H1 (cell line): ENCODE data around the gene INTS6. TPM values are rescaled to one million over a fixed set of nuclear protein-coding genes. Genes with fewer than 3 reads are reported as not detected.

Source experiments
- CTCF ChIA-PET: fragments of 300-600 bp; sonication (Branson Sonifier 250); formaldehyde crosslinking; loops from one replicate; lab custom pipeline; 2021; ENCODE audit not compliant: partially characterized antibody; lab: Charles Lee
- POLR2A ChIA-PET: fragments of 300-600 bp; sonication (Branson Sonifier 250); formaldehyde crosslinking; loops from one replicate; lab custom pipeline; 2021; ENCODE audit warnings: inconsistent platforms; ENCODE audit not compliant: partially characterized antibody; lab: Charles Lee
- DNase-seq, 2 experiments: peaks; one replicate each; pipeline versions ENCODE4 v3.0.0 to v3.0.0-alpha.2; 2010 to 2022; ENCODE audit warnings: low spot score in 2 of 2, low read depth in 1 of 2, mixed read lengths in 1 of 2
- FAIRE-seq: peaks from 2 replicates; lab custom pipeline; 2011; peaks lifted over from hg19 to GRCh38; lab: Jason Lieb, UNC
- H2AFZ ChIP-seq: 2 replicates; pipeline ENCODE4 v1.8.1; 2012; ENCODE audit warnings: low read length, inconsistent platforms
- H2AK5ac ChIP-seq: 2 replicates; pipeline ENCODE4 v1.6.1; 2013; ENCODE audit warnings: low read depth, low read length
- H2BK120ac ChIP-seq: replicated peaks from 2 replicates; pipeline ENCODE3; 2013; ENCODE audit warnings: low read depth, low read length, inconsistent platforms
- H2BK12ac ChIP-seq: 2 replicates; pipeline ENCODE4 v1.6.1; 2013; ENCODE audit warnings: low read depth, low read length
- H2BK15ac ChIP-seq: 2 replicates; pipeline ENCODE4 v1.6.1; 2013; ENCODE audit warnings: low read length
- H2BK20ac ChIP-seq: 2 replicates; pipeline ENCODE4 v1.6.1; 2013; ENCODE audit warnings: low read length
- H2BK5ac ChIP-seq: 2 replicates; pipeline ENCODE4 v1.6.1; 2013; ENCODE audit warnings: low read depth, low read length
- H3K14ac ChIP-seq: 2 replicates; pipeline ENCODE4 v1.6.1; 2013; ENCODE audit warnings: inconsistent platforms; ENCODE audit not compliant: insufficient read length
- H3K18ac ChIP-seq: 2 replicates; pipeline ENCODE4 v1.6.1; 2013; ENCODE audit warnings: low read length; ENCODE audit errors: extremely low read depth
- H3K23ac ChIP-seq: 2 replicates; pipeline ENCODE4 v1.6.1; 2013; ENCODE audit warnings: inconsistent platforms; ENCODE audit not compliant: insufficient read length
- H3K23me2 ChIP-seq: 2 replicates; pipeline ENCODE4 v1.6.1; 2013; ENCODE audit warnings: low read depth, low read length
- H3K27ac ChIP-seq: 2 replicates; pipeline ENCODE4 v1.6.1; 2011; ENCODE audit warnings: low read depth, low read length, inconsistent platforms
- H3K27me3 ChIP-seq, 4 experiments: replicated peaks in 1 of 4; 1 replicate in 1 of 4; 2 replicates in 3 of 4; pipeline versions ENCODE4 v1.6.1 to v1.8.1; 2011 to 2013; ENCODE audit warnings: low read length in 3 of 4, mild to moderate bottlenecking in 3 of 4, inconsistent platforms in 2 of 4, mixed read lengths in 2 of 4, moderate library complexity in 1 of 4; ENCODE audit not compliant: control insufficient read depth in 3 of 4, insufficient read depth in 3 of 4; ENCODE audit errors: extremely low read depth in 1 of 4
- H3K36me3 ChIP-seq, 4 experiments: 2 replicates each; pipeline versions ENCODE4 v1.6.1 to v1.8.1; 2011 to 2013; ENCODE audit warnings: mild to moderate bottlenecking in 4 of 4, low read length in 3 of 4, moderate library complexity in 2 of 4, control low read depth in 1 of 4, inconsistent platforms in 1 of 4; ENCODE audit not compliant: insufficient read depth in 4 of 4, control insufficient read depth in 2 of 4
- H3K4ac ChIP-seq: replicated peaks from 2 replicates; pipeline ENCODE3; 2013; ENCODE audit warnings: low read length, low read depth, mixed read lengths, inconsistent platforms; ENCODE audit not compliant: insufficient read length
- H3K4me1 ChIP-seq, 4 experiments: replicated peaks in 1 of 4; 1 replicate in 1 of 4; 2 replicates in 3 of 4; pipeline versions ENCODE4 v1.6.1 to v1.8.1; 2011 to 2013; ENCODE audit warnings: low read length in 3 of 4, inconsistent platforms in 2 of 4, mixed read lengths in 1 of 4; ENCODE audit not compliant: insufficient read depth in 4 of 4, control insufficient read depth in 3 of 4
- H3K4me2 ChIP-seq, 2 experiments: 2 replicates each; pipeline versions ENCODE4 v1.6.1 to v1.8.1; 2011 to 2013; ENCODE audit warnings: low read depth in 2 of 2, low read length in 2 of 2, control low read depth in 1 of 2, inconsistent platforms in 1 of 2, mild to moderate bottlenecking in 1 of 2; ENCODE audit not compliant: insufficient read depth in 1 of 2
- H3K4me3 ChIP-seq, 4 experiments: fragments of 200-600, 300-600 bp in 1 of 4; sonication (generic), shearing (Covaris generic), sonication (Bioruptor Twin) in 1 of 4; 2 replicates each; pipeline versions ENCODE4 v1.5.1 to v1.8.1; 2011 to 2016; ENCODE audit warnings: low read length in 4 of 4, low read depth in 3 of 4, control low read depth in 2 of 4, inconsistent platforms in 2 of 4, mild to moderate bottlenecking in 2 of 4, mixed read lengths in 1 of 4, moderate library complexity in 1 of 4; ENCODE audit not compliant: insufficient read depth in 2 of 4; ENCODE audit errors: extremely low read depth in 1 of 4
- H3K56ac ChIP-seq: replicated peaks from 2 replicates; pipeline ENCODE3; 2013; ENCODE audit warnings: low read depth, mild to moderate bottlenecking, mixed read lengths, low read length, inconsistent platforms; ENCODE audit not compliant: insufficient read length
- H3K79me1 ChIP-seq: 2 replicates; pipeline ENCODE4 v1.6.1; 2013; ENCODE audit warnings: low read depth, low read length, control low read depth
- H3K79me2 ChIP-seq, 2 experiments: 2 replicates each; pipeline versions ENCODE4 v1.6.1 to v1.8.1; 2012 to 2013; ENCODE audit warnings: low read length in 2 of 2, mild to moderate bottlenecking in 2 of 2, inconsistent platforms in 1 of 2; ENCODE audit not compliant: insufficient read depth in 2 of 2, control insufficient read depth in 1 of 2
- H3K9ac ChIP-seq, 4 experiments: replicated peaks in 1 of 4; 1 replicate in 1 of 4; 2 replicates in 3 of 4; pipeline versions ENCODE4 v1.6.1 to v1.8.1; 2011 to 2013; ENCODE audit warnings: low read depth in 3 of 4, low read length in 3 of 4, control low read depth in 2 of 4, mild to moderate bottlenecking in 2 of 4, moderate library complexity in 2 of 4, inconsistent platforms in 1 of 4; ENCODE audit errors: extremely low read depth in 1 of 4
- H3K9me3 ChIP-seq, 2 experiments: 2 replicates each; pipeline versions ENCODE4 v1.6.1 to v1.8.1; 2012 to 2013; ENCODE audit warnings: mild to moderate bottlenecking in 2 of 2, moderate library complexity in 2 of 2, control low read depth in 1 of 2, inconsistent platforms in 1 of 2, low read depth in 1 of 2, low read length in 1 of 2, mixed read lengths in 1 of 2; ENCODE audit not compliant: insufficient read depth in 2 of 2
- H4K20me1 ChIP-seq, 2 experiments: replicated peaks in 1 of 2; 2 replicates each; pipeline versions ENCODE3 to v1.8.1; 2011 to 2013; ENCODE audit warnings: inconsistent platforms in 2 of 2, low read length in 2 of 2, mild to moderate bottlenecking in 1 of 2; ENCODE audit not compliant: insufficient read depth in 2 of 2, control insufficient read depth in 1 of 2
- H4K5ac ChIP-seq: 2 replicates; pipeline ENCODE4 v1.6.1; 2013; ENCODE audit warnings: low read length, low read depth, mixed read lengths, inconsistent platforms; ENCODE audit not compliant: insufficient read length
- H4K8ac ChIP-seq: 2 replicates; pipeline ENCODE4 v1.8.0; 2013; ENCODE audit warnings: mild to moderate bottlenecking, moderate library complexity, low read length, inconsistent platforms; ENCODE audit not compliant: insufficient read depth; ENCODE audit errors: extremely low read depth
- H4K91ac ChIP-seq: replicated peaks from 2 replicates; pipeline ENCODE3; 2013; ENCODE audit warnings: low read length, mixed read lengths, inconsistent platforms; ENCODE audit not compliant: insufficient read length
- TAF1 ChIP-seq: IDR thresholded peaks from 2 replicates; pipeline ENCODE4 v1.6.1; 2011; ENCODE audit warnings: mild to moderate bottlenecking, low read depth, low read length
- ZNF274 ChIP-seq: IDR thresholded peaks from 2 replicates; pipeline ENCODE4 v1.7.0; 2012; ENCODE audit warnings: low read length, borderline replicate concordance; ENCODE audit errors: extremely low read depth
- polyA plus RNA-seq, 7 experiments: library from polyadenylated mRNA; depleted of rRNA in 3 of 7; stranded (reverse) in 5 of 7; unstranded in 2 of 7; fragments of >200 nt in 5 of 7; fragments of 200-250 nt in 2 of 7; gene quantifications; 1 replicate in 5 of 7; 2 replicates in 1 of 7; 4 replicates in 1 of 7; pipeline versions ENCODE4 v1.2.1 to v1.2.3, GENCODE V29; 2011 to 2013; ENCODE audit warnings: missing spikeins in 2 of 7, mixed read lengths in 2 of 7
- total RNA-seq: library from RNA; stranded (reverse); fragmentation: NEBNext Ultra II Directional; extraction: Animal tissue kit (Norgen Biotek cat#: 25700); gene quantifications from 2 replicates; pipeline ENCODE4 v1.2.1, GENCODE V29; 2021

Gene INTS6
- total and polyA plus RNA-seq, 2 of the 8 experiments (the other 6 are each of a cell fraction or from before 2014, with no cell fraction given): 12.6 to 42.8 TPM

- no peaks in the 10 kb centered on the region for H4K20me1 ChIP-seq
- H2AFZ ChIP-seq: no peak overlapping the region
- H4K5ac ChIP-seq: no peak overlapping the region
- H3K79me2 ChIP-seq: no peaks in the 10 kb centered on the region
- ChIA-PET CTCF (interaction anchor here (0.9 kb wide), 1 partner anchor 238 kb away, joined by 3 read pairs; no protein-coding TSS in a partner anchor), POLR2A (interaction anchor here (1.3 kb wide), 1 partner anchor 90 kb away, joined by 3 read pairs; no protein-coding TSS in a partner anchor)
- H2BK20ac ChIP-seq: no peak overlapping the region
- H4K91ac ChIP-seq: no peak overlapping the region
- no peak overlapping the region for H2BK15ac ChIP-seq
- DNase-seq (no peak), FAIRE-seq (no peak)
- no peak overlapping the region for H3K4me2 ChIP-seq
- no peak overlapping the region for H3K18ac ChIP-seq
- H3K9ac ChIP-seq: no peak overlapping the region
- H3K14ac ChIP-seq: no peak overlapping the region
- H3K56ac ChIP-seq: no peak overlapping the region
- no peaks in the 10 kb centered on the region for H3K79me1 ChIP-seq
- H4K8ac ChIP-seq: no peak overlapping the region
- H3K4me3 ChIP-seq: no peak overlapping the region
- no peak overlapping the region for H2AK5ac ChIP-seq
- no peak overlapping the region for H2BK12ac ChIP-seq
- peaks cover 3 to 53% (median 16%) of the 10 kb centered on the region in 4 experiments; a peak in 5 of 8 replicates for H3K36me3 ChIP-seq
- H3K23ac ChIP-seq: no peak overlapping the region
- H3K9me3 ChIP-seq: no peaks in the 10 kb centered on the region
- TF ChIP-seq ZNF274 (no peak), TAF1 (no peak)
- H3K27ac ChIP-seq: no peak overlapping the region
- no peak overlapping the region for H3K4ac ChIP-seq
- H3K27me3 ChIP-seq: no peaks in the 10 kb centered on the region
- H3K23me2 ChIP-seq: no peaks in the 10 kb centered on the region
- no peak overlapping the region for H2BK5ac ChIP-seq
- H3K4me1 ChIP-seq: peaks cover 0 to 5% (median 0%) of the 10 kb centered on the region in 4 experiments; a peak in 1 of 7 replicates
- no peak overlapping the region for H2BK120ac ChIP-seq
These were observed 89.2 kb downstream of the INTS6 start for GRCh38 chr13:51363625-51364024.
